Stimulated activated memory B cell treated with anti-CD40 and anti-IgM and Interleukin-4, amounts not matched to agents 10 μg/mL and 1 μg/mL and 100 μg/mL, for 72 hours (primary cell): Measurements from ENCODE around the gene MANSC1.
A peak's percentile ranks its signal among the peaks of the same experiment; 100 is the strongest.
"Not testable (repeated sequence)": the region's sequence is repeated elsewhere in the genome, so short reads cannot be mapped to it uniquely, and the experiment has no call there.

ENCODE experiments used
- ATAC-seq: fragments of 150-1000 bp; cut with Tn5 transposase; 2 replicates; pipeline ENCODE4 v1.10.0; 2021
- H3K27ac Mint-ChIP-seq: one replicate; pipeline ENCODE4 v1.8.0; 2022; ENCODE audit warnings: mild to moderate bottlenecking, mixed read lengths
- H3K27me3 Mint-ChIP-seq: one replicate; pipeline ENCODE4 v1.8.0; 2022; ENCODE audit warnings: mixed read lengths
- H3K36me3 Mint-ChIP-seq: one replicate; pipeline ENCODE4 v1.8.0; 2022; ENCODE audit warnings: mixed read lengths
- H3K4me1 Mint-ChIP-seq: one replicate; pipeline ENCODE4 v1.8.0; 2022; ENCODE audit warnings: mixed read lengths
- H3K4me3 Mint-ChIP-seq: one replicate; pipeline ENCODE4 v1.8.0; 2022; ENCODE audit warnings: mild to moderate bottlenecking, moderate library complexity, mixed read lengths
- H3K9me3 Mint-ChIP-seq: one replicate; pipeline ENCODE4 v1.8.0; 2022; ENCODE audit warnings: mixed read lengths

MANSC1 gene

GRCh38 chr12:12351468-12352185 is 1.6 kb upstream of the MANSC1 start:
- not testable (repeated sequence) for H3K27ac Mint-ChIP-seq, H3K27me3 Mint-ChIP-seq, ATAC-seq, H3K36me3 Mint-ChIP-seq, H3K9me3 Mint-ChIP-seq, H3K4me3 Mint-ChIP-seq
- H3K4me1 Mint-ChIP-seq = peaks cover 11% of the 10 kb centered on the region

- no peaks in the 10 kb centered on the region for H3K27me3 Mint-ChIP-seq
- H3K4me3 Mint-ChIP-seq = no peak overlapping the region
- no peaks in the 10 kb centered on the region for H3K9me3 Mint-ChIP-seq
- peaks cover 7% of the 10 kb centered on the region for H3K4me1 Mint-ChIP-seq
- H3K36me3 Mint-ChIP-seq = no peaks in the 10 kb centered on the region
- no peak overlapping the region for H3K27ac Mint-ChIP-seq
- ATAC-seq = no peak
These were observed 924 bp upstream of the MANSC1 start for GRCh38 chr12:12350868-12351463.

- H3K4me1 Mint-ChIP-seq = peaks cover 12% of the 10 kb centered on the region
- no peaks in the 10 kb centered on the region for H3K9me3 Mint-ChIP-seq
- no peak for ATAC-seq
- H3K27ac Mint-ChIP-seq = no peak overlapping the region
- no peaks in the 10 kb centered on the region for H3K36me3 Mint-ChIP-seq
- no peaks in the 10 kb centered on the region for H3K27me3 Mint-ChIP-seq
- no peak overlapping the region for H3K4me3 Mint-ChIP-seq
These were observed 11.4 kb downstream of the MANSC1 start for GRCh38 chr12:12338527-12339168.

GRCh38 chr12:12336511-12336910 is 13.5 kb downstream of the MANSC1 start:
- no peaks in the 10 kb centered on the region for H3K27me3 Mint-ChIP-seq
- no peaks in the 10 kb centered on the region for H3K36me3 Mint-ChIP-seq
- no peak overlapping the region for H3K27ac Mint-ChIP-seq
- peaks cover 15% of the 10 kb centered on the region for H3K4me1 Mint-ChIP-seq
- no peaks in the 10 kb centered on the region for H3K9me3 Mint-ChIP-seq
- no peak overlapping the region for H3K4me3 Mint-ChIP-seq
- no peak for ATAC-seq

- Mint-ChIP-seq H3K36me3 (no peaks in the 10 kb centered on the region), H3K4me1 (peaks cover 15% of the 10 kb centered on the region), H3K9me3 (no peaks in the 10 kb centered on the region), H3K27me3 (peaks cover 2% of the 10 kb centered on the region), H3K27ac (no peak overlapping the region), H3K4me3 (no peak overlapping the region)
- ATAC-seq = no peak
These were observed 14.0 kb downstream of the MANSC1 start for GRCh38 chr12:12336049-12336411.

- H3K36me3 Mint-ChIP-seq = no peaks in the 10 kb centered on the region
- H3K27me3 Mint-ChIP-seq = peaks cover 13% of the 10 kb centered on the region
- H3K4me3 Mint-ChIP-seq = no peak overlapping the region
- no peaks in the 10 kb centered on the region for H3K9me3 Mint-ChIP-seq
- H3K4me1 Mint-ChIP-seq = peaks cover 15% of the 10 kb centered on the region
- no peak for ATAC-seq
- no peak overlapping the region for H3K27ac Mint-ChIP-seq
These were observed 15.5 kb downstream of the MANSC1 start for GRCh38 chr12:12334367-12335040.

- Mint-ChIP-seq H3K4me1 (peaks cover 15% of the 10 kb centered on the region), H3K27me3 (peaks cover 13% of the 10 kb centered on the region), H3K36me3 (no peaks in the 10 kb centered on the region), H3K27ac (no peak overlapping the region), H3K9me3 (no peaks in the 10 kb centered on the region), H3K4me3 (no peak overlapping the region)
- no peak for ATAC-seq
These were observed 16.4 kb downstream of the MANSC1 start for GRCh38 chr12:12333407-12334366.

- Mint-ChIP-seq H3K4me3 (no peak overlapping the region), H3K4me1 (peaks cover 22% of the 10 kb centered on the region), H3K27me3 (peaks cover 13% of the 10 kb centered on the region), H3K36me3 (no peaks in the 10 kb centered on the region), H3K27ac (no peak overlapping the region), H3K9me3 (no peaks in the 10 kb centered on the region)
- ATAC-seq = no peak
These were observed 18.1 kb downstream of the MANSC1 start for GRCh38 chr12:12331896-12332295.

GRCh38 chr12:12331244-12331771 is 18.7 kb downstream of the MANSC1 start:
- no peaks in the 10 kb centered on the region for H3K36me3 Mint-ChIP-seq
- peaks cover 13% of the 10 kb centered on the region for H3K27me3 Mint-ChIP-seq
- no peaks in the 10 kb centered on the region for H3K9me3 Mint-ChIP-seq
- H3K4me3 Mint-ChIP-seq = no peak overlapping the region
- H3K4me1 Mint-ChIP-seq = peaks cover 22% of the 10 kb centered on the region
- H3K27ac Mint-ChIP-seq = no peak overlapping the region
- no peak for ATAC-seq

- ATAC-seq = no peak
These were observed 22.2 kb downstream of the MANSC1 start for GRCh38 chr12:12327802-12328201.

GRCh38 chr12:12326262-12326661 is 23.8 kb downstream of the MANSC1 start:
- Mint-ChIP-seq H3K9me3 (no peaks in the 10 kb centered on the region), H3K27me3 (peaks cover 30% of the 10 kb centered on the region), H3K4me3 (no peak overlapping the region), H3K4me1 (peaks cover 11% of the 10 kb centered on the region), H3K36me3 (no peaks in the 10 kb centered on the region), H3K27ac (no peak overlapping the region)
- no peak for ATAC-seq

More at GRCh38 chr12:12327802-12328201, 22.2 kb downstream of the MANSC1 start:
- no peaks in the 10 kb centered on the region for H3K36me3 Mint-ChIP-seq
- no peaks in the 10 kb centered on the region for H3K9me3 Mint-ChIP-seq
- H3K4me3 Mint-ChIP-seq = no peak overlapping the region
- H3K27me3 Mint-ChIP-seq = peaks cover 22% of the 10 kb centered on the region
- H3K4me1 Mint-ChIP-seq = peaks cover 7% of the 10 kb centered on the region
- H3K27ac Mint-ChIP-seq = no peak overlapping the region

GRCh38 chr12:12323591-12323990 is 26.5 kb downstream of the MANSC1 start:
- Mint-ChIP-seq H3K4me1 (peaks cover 11% of the 10 kb centered on the region), H3K4me3 (no peak overlapping the region), H3K27me3 (peaks cover 17% of the 10 kb centered on the region), H3K9me3 (no peaks in the 10 kb centered on the region), H3K27ac (no peak overlapping the region), H3K36me3 (no peaks in the 10 kb centered on the region)
- ATAC-seq = peak; percentile 34

GRCh38 chr12:12323118-12323517 is 26.9 kb downstream of the MANSC1 start:
- Mint-ChIP-seq H3K36me3 (no peaks in the 10 kb centered on the region), H3K4me3 (no peak overlapping the region), H3K4me1 (peaks cover 11% of the 10 kb centered on the region), H3K9me3 (no peaks in the 10 kb centered on the region), H3K27me3 (peaks cover 17% of the 10 kb centered on the region), H3K27ac (no peak overlapping the region)
- peak; percentile 8 for ATAC-seq

GRCh38 chr12:12319451-12320183 is 30.4 kb downstream of the MANSC1 start:
- no peak for ATAC-seq
- Mint-ChIP-seq H3K27ac (no peak overlapping the region), H3K4me1 (peaks cover 5% of the 10 kb centered on the region)

More at GRCh38 chr12:12319451-12320183, 30.4 kb downstream of the MANSC1 start:
- H3K36me3 Mint-ChIP-seq = no peaks in the 10 kb centered on the region
- peaks cover 17% of the 10 kb centered on the region for H3K27me3 Mint-ChIP-seq
- H3K9me3 Mint-ChIP-seq = no peaks in the 10 kb centered on the region
- no peak overlapping the region for H3K4me3 Mint-ChIP-seq
